EH (cell line): ENCODE measurements around the gene SPRYD3.

Experiments used
- DNase-seq: peaks from one replicate; pipeline ENCODE4 v3.0.0-alpha.2; 2015; ENCODE audit warnings: low read depth

Gene SPRYD3

DNA sequence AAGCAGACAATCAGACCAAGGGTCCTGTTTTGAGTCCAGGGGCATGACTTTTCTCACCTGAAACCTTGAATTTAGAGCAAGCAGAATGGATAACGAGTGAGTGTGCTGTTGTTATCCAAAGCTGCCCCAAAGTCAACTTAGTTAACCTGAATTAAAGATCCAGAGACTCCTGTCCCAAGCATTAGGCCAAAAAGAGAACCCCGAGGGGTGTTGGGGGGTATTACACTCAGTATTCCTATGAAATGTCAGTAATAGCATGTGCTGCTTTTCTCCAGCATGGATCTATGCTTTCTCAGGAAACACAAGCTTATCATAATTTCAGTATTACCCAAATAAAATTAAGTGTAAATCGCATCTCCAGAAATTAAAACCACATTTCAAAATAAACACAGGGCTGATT lies 53.9 kb downstream of the SPRYD3 start:
- DNase-seq = no peak

DNA sequence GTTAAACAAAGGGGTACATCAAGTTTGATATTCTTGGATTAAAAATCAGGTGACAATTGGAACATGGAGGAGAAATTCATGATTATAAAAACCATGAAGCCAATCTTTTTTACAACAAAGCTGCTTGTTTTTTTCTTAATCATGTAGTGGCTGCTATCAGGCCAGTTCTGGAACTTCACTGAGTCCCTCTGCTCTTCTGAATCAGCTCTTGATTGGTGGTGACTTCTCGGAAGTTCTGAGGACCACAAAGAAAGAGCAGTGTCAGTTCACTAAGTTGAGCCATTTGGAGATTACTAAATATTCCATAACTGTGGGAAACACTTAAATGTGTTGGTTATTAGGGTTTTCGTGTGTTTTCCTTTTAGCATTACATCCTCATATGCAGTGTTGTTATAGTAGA lies 64.5 kb downstream of the SPRYD3 start:
- no peak for DNase-seq
